PC-9 (cell line): Measurements from ENCODE around the gene PCDHGC5. TPM values are rescaled to one million over a fixed set of nuclear protein-coding genes. Genes with fewer than 3 reads are reported as not detected.

Experiments used
- BruUV-seq: library from RNA; stranded (reverse); fragments of 400-500 nt; replicated peaks from 2 replicates; lab custom pipeline; 2021; lab: Mats Ljungman, UMichigan
- CTCF ChIA-PET: fragments of 300-600 bp; sonication (Branson Sonifier 250); formaldehyde crosslinking; loops from one replicate; lab custom pipeline; 2022; ENCODE audit warnings: antibody characterized with exemption; lab: Charles Lee
- POLR2A ChIA-PET: fragments of 300-600 bp; sonication (Branson Sonifier 250); formaldehyde crosslinking; loops from one replicate; lab custom pipeline; 2022; ENCODE audit warnings: antibody characterized with exemption; ENCODE audit not compliant: unreplicated experiment; lab: Charles Lee
- DNase-seq, 2 experiments: peaks; one replicate each; pipeline versions ENCODE4 v3.0.0 to v3.0.0-alpha.2; 2015 to 2022; ENCODE audit warnings: mixed read lengths in 1 of 2
- H2AFZ ChIP-seq: fragments of 200-600 bp; sonication (generic); 2 replicates; pipeline ENCODE4 v1.8.1; 2017; ENCODE audit warnings: antibody characterized with exemption
- H3F3A ChIP-seq: fragments of 200-600 bp; sonication (generic); 2 replicates; pipeline ENCODE4 v1.8.1; 2017; ENCODE audit warnings: antibody characterized with exemption, mild to moderate bottlenecking, low read depth; ENCODE audit not compliant: insufficient read depth
- H3K27ac ChIP-seq: fragments of 200-600 bp; sonication (generic); 2 replicates; pipeline ENCODE4 v1.6.1; 2016; ENCODE audit warnings: mixed run types
- H3K27me3 ChIP-seq: fragments of 200-600 bp; sonication (generic); 2 replicates; pipeline ENCODE4 v1.6.1; 2016; ENCODE audit warnings: low read depth, mixed run types; ENCODE audit not compliant: insufficient read depth
- H3K36me3 ChIP-seq: fragments of 200-600 bp; sonication (generic); 2 replicates; pipeline ENCODE4 v1.6.1; 2016; ENCODE audit warnings: low read depth, mixed run types
- H3K4me1 ChIP-seq: fragments of 200-600 bp; sonication (generic); replicated peaks from 2 replicates; pipeline ENCODE4 v1.6.1; 2016; ENCODE audit warnings: mixed run types; ENCODE audit not compliant: insufficient read depth
- H3K4me2 ChIP-seq: fragments of 200-600 bp; sonication (generic); 2 replicates; pipeline ENCODE4 v1.6.1; 2017; ENCODE audit warnings: mixed run types
- H3K4me3 ChIP-seq: fragments of 200-600 bp; sonication (generic); 2 replicates; pipeline ENCODE4 v1.6.1; 2016; ENCODE audit warnings: mixed run types
- H3K79me2 ChIP-seq: fragments of 200-600 bp; sonication (generic); 2 replicates; pipeline ENCODE4 v1.6.1; 2017; ENCODE audit warnings: low read depth, mixed run types
- H3K9me2 ChIP-seq: fragments of 200-600 bp; sonication (generic); 2 replicates; pipeline ENCODE4 v1.8.1; 2017; ENCODE audit warnings: mild to moderate bottlenecking; ENCODE audit not compliant: insufficient read depth
- H3K9me3 ChIP-seq: fragments of 200-600 bp; sonication (generic); 2 replicates; pipeline ENCODE4 v1.8.1; 2016; ENCODE audit warnings: low read depth; ENCODE audit not compliant: insufficient read depth
- H4K20me1 ChIP-seq: fragments of 200-600 bp; sonication (generic); 2 replicates; pipeline ENCODE4 v1.8.1; 2017; ENCODE audit not compliant: insufficient read depth
- CTCF ChIP-seq: fragments of 200-600 bp; sonication (generic); conservative IDR thresholded peaks from 2 replicates; pipeline ENCODE4 v1.6.1; 2017; ENCODE audit warnings: mixed run types, antibody characterized with exemption, mild to moderate bottlenecking, moderate library complexity
- EZH2 ChIP-seq: fragments of 200-600 bp; sonication (generic); IDR thresholded peaks from 2 replicates; pipeline ENCODE4 v1.8.0; 2017; ENCODE audit warnings: antibody characterized with exemption, low read depth
- intact Hi-C: fragments of 100-400 bp; cut with micrococcal nuclease; formaldehyde crosslinking; loops from one replicate; pipeline ENCODE4 v1.10.0; 2022; ENCODE audit not compliant: unreplicated experiment
- total RNA-seq: library from RNA; stranded (reverse); gene quantifications from 2 replicates; pipeline ENCODE4 v1.2.3, GENCODE V29; 2021

Gene PCDHGC5
- total RNA-seq, 1 experiment from 2014 or later, result not detected

- intact Hi-C loops, result no loop called here
- H3K36me3 ChIP-seq, result no peaks in the 10 kb centered on the region
- CTCF ChIA-PET, result interaction anchor here (0.7 kb wide), 1 partner anchor 63 kb away, joined by 11 read pairs; no protein-coding TSS in a partner anchor
- TF ChIP-seq EZH2, result no peak
- TF ChIP-seq CTCF, result no peak
- H3K27ac ChIP-seq, result no peak overlapping the region
- DNase-seq, result no peak
- peaks cover 16% of the 10 kb centered on the region; the same call in 1 of the 2 replicates for H3F3A ChIP-seq
- no peaks in the 10 kb centered on the region for H3K27me3 ChIP-seq
- no TSS peak for BruUV-seq
- H3K9me2 ChIP-seq, result no peaks in the 10 kb centered on the region
- H3K4me2 ChIP-seq, result no peak overlapping the region
- POLR2A ChIA-PET, result no interaction called here
- H3K79me2 ChIP-seq, result no peaks in the 10 kb centered on the region
- H3K4me1 ChIP-seq, result peaks cover 18% of the 10 kb centered on the region
- no peak overlapping the region for H3K4me3 ChIP-seq
- no peak overlapping the region for H2AFZ ChIP-seq
- no peaks in the 10 kb centered on the region for H3K9me3 ChIP-seq
- H4K20me1 ChIP-seq, result no peaks in the 10 kb centered on the region
These were observed 17.7 kb downstream of the PCDHGC5 start for GRCh38 chr5:141506381-141507155.

GRCh38 chr5:141507387-141508091 is 18.7 kb downstream of the PCDHGC5 start:
- intact Hi-C loops, result no loop called here

More at GRCh38 chr5:141507387-141508091, 18.7 kb downstream of the PCDHGC5 start:
- H3K4me3 ChIP-seq, result no peak overlapping the region
- ChIA-PET CTCF (no interaction called here), POLR2A (no interaction called here)
- H3K9me3 ChIP-seq, result no peaks in the 10 kb centered on the region
- no peak overlapping the region for H3K4me2 ChIP-seq
- DNase-seq, result no peak
- no peaks in the 10 kb centered on the region for H3K36me3 ChIP-seq
- H3K79me2 ChIP-seq, result no peaks in the 10 kb centered on the region
- no peaks in the 10 kb centered on the region for H3K27me3 ChIP-seq
- H2AFZ ChIP-seq, result no peak overlapping the region
- peaks cover 16% of the 10 kb centered on the region; the same call in 1 of the 2 replicates for H3F3A ChIP-seq
- BruUV-seq, result no TSS peak
- H3K9me2 ChIP-seq, result no peaks in the 10 kb centered on the region
- H4K20me1 ChIP-seq, result no peaks in the 10 kb centered on the region
- H3K4me1 ChIP-seq, result peaks cover 18% of the 10 kb centered on the region
- H3K27ac ChIP-seq, result no peak overlapping the region
- TF ChIP-seq EZH2 (no peak), CTCF (no peak)
